Activated T-helper 1 cell treated with anti-CD3 and anti-CD28 coated beads, Interleukin-12 subunit alpha, Interleukin-12 subunit beta, Interleukin-2, Interleukin-4 antibody, amounts not matched to agents 30 ng/mL and 10 ng/mL and 1 ng/mL, durations not matched to agents 14 hours and 24 hours and 36 hours (primary cell): ENCODE results near the gene TMEM167A. TPM values are rescaled to one million over a fixed set of nuclear protein-coding genes. Genes with fewer than 3 reads are reported as not detected.

Source experiments
- DNase-seq: peaks from one replicate; pipeline ENCODE4 v3.0.0; 2021; ENCODE audit warnings: low spot score
- H3K27ac Mint-ChIP-seq: one replicate; pipeline ENCODE4 v1.8.0; 2021; ENCODE audit warnings: mild to moderate bottlenecking, mixed read lengths
- H3K27me3 Mint-ChIP-seq: one replicate; pipeline ENCODE4 v1.8.0; 2022; ENCODE audit warnings: mild to moderate bottlenecking, moderate library complexity, mixed read lengths; ENCODE audit not compliant: insufficient read depth
- H3K36me3 Mint-ChIP-seq: one replicate; pipeline ENCODE4 v1.8.0; 2021; ENCODE audit warnings: low read depth, mixed read lengths
- H3K4me1 Mint-ChIP-seq: one replicate; pipeline ENCODE4 v1.8.0; 2021; ENCODE audit warnings: low read depth, mixed read lengths
- H3K4me3 Mint-ChIP-seq: one replicate; pipeline ENCODE4 v1.8.0; 2021; ENCODE audit warnings: mild to moderate bottlenecking, moderate library complexity, mixed read lengths
- H3K9me3 Mint-ChIP-seq: one replicate; pipeline ENCODE4 v1.8.0; 2021; ENCODE audit warnings: mixed read lengths
- intact Hi-C: fragments of 100-400 bp; cut with micrococcal nuclease; formaldehyde crosslinking; loops from one replicate; pipeline ENCODE4 v1.15.1; 2024
- total RNA-seq: library from RNA; stranded (reverse); gene quantifications from 2 replicates; pipeline ENCODE4 v1.2.3, GENCODE V29; 2022

Gene TMEM167A
- total RNA-seq, 1 donor from 2014 or later = 84.6 TPM

DNA sequence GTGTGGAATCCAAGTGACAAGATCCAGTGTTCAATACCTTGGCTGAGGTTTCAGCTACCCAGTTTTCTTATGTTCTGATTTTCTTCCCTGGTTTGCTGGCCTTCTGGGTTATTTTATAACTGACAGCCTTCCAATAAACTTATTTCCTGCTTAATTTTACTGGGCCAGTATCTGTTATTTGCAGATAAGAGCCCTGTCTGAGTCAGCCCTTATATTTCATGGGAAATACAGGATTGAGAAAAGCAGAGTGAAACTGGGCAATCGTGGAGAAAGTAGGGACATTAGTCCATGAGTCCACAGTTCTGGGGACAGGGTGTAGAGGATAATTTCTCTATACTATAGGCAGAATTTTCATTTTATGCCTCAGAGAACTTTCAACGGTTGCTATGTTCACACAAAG, 32.3 kb downstream of the TMEM167A start:
- DNase-seq = no peak
- intact Hi-C loops = no loop called here
- Mint-ChIP-seq H3K4me1 (no peaks in the 10 kb centered on the region), H3K36me3 (peaks cover 8% of the 10 kb centered on the region), H3K4me3 (no peak overlapping the region), H3K9me3 (no peaks in the 10 kb centered on the region), H3K27ac (no peak overlapping the region), H3K27me3 (no peaks in the 10 kb centered on the region)

DNA sequence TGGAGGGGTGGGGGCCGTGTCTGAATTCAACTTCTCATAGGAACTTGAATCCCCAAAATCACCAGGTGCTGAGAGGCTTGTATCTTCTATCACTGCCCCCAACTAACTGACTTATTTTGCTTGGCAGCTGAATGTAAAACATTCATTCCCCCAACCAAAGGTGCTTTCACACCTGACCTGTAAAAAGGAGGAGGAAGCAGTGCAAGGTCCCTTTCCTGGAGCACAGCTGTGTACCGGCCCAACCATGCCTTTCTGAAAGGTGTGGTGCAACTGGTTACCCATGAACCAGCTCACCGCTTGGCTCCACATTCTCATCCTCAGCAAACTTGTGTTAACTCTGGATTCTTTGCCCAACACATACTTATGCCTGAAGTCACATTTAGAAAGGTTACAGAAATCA, 34.7 kb downstream of the TMEM167A start:
- no peaks in the 10 kb centered on the region for H3K9me3 Mint-ChIP-seq
- intact Hi-C loops = no loop called here
- DNase-seq = no peak

DNA sequence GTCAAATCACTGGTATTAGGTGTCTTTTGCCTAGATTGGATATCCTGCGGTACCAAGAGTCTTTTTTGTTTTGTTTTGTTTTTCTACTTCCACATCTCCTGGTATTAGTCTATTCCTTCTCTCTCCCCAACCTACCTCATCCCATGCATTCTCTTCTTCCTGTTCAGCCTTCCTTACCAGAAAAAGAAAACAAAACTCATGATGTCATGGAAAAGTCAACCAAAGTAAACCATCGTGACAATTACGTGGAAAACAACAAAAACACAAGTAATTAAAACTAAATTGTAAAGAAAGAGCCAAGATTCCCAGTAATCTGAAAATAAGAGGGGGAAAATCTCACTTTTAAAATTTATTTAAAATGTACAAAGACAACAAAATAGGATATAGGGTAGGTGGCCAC, 38.3 kb downstream of the TMEM167A start:
- H3K4me3 Mint-ChIP-seq = no peak overlapping the region
- intact Hi-C loops = no loop called here
- H3K9me3 Mint-ChIP-seq = no peaks in the 10 kb centered on the region
- no peak overlapping the region for H3K27ac Mint-ChIP-seq
- no peak for DNase-seq
- peaks cover 5% of the 10 kb centered on the region for H3K4me1 Mint-ChIP-seq
- no peaks in the 10 kb centered on the region for H3K27me3 Mint-ChIP-seq
- peaks cover 2% of the 10 kb centered on the region for H3K36me3 Mint-ChIP-seq

More for the DNA sequence above, 34.7 kb downstream of the TMEM167A start:
- Mint-ChIP-seq H3K4me3 (no peak overlapping the region), H3K36me3 (peaks cover 2% of the 10 kb centered on the region), H3K27ac (no peak overlapping the region), H3K27me3 (no peaks in the 10 kb centered on the region), H3K4me1 (peaks cover 5% of the 10 kb centered on the region)

DNA sequence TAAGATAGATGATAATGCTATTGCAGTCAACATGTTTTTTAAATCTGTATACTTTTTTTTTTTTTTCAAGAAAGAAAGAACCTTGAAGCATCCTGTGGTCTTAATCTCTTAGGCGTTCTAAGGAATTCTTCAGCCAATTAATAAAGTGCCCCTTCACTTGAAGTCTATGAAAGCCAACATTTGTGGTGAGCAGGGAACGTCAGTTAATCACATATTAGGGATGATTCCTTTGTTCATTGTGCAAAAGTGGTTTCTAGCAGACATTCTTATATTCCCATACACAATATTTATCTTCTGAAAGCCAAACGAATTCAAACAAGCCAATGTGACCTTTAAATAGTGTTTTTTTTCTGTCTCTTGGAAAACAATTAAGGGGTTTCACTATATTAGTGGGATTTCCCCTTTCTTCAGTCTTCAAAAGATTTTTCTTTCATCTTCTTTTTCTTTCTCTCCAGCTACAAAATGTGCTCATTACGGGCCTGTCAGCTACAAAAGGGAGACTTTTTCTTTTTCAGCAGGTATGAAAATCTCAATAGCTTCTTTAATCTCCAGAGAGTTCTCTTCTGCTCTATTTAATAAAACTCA, 40.1 kb downstream of the TMEM167A start:
- no peaks in the 10 kb centered on the region for H3K36me3 Mint-ChIP-seq
- no peaks in the 10 kb centered on the region for H3K9me3 Mint-ChIP-seq
- H3K27me3 Mint-ChIP-seq = no peaks in the 10 kb centered on the region
- H3K27ac Mint-ChIP-seq = no peak overlapping the region
- peaks cover 5% of the 10 kb centered on the region for H3K4me1 Mint-ChIP-seq
- H3K4me3 Mint-ChIP-seq = no peak overlapping the region
- intact Hi-C loops = no loop called here
- no peak for DNase-seq

DNA sequence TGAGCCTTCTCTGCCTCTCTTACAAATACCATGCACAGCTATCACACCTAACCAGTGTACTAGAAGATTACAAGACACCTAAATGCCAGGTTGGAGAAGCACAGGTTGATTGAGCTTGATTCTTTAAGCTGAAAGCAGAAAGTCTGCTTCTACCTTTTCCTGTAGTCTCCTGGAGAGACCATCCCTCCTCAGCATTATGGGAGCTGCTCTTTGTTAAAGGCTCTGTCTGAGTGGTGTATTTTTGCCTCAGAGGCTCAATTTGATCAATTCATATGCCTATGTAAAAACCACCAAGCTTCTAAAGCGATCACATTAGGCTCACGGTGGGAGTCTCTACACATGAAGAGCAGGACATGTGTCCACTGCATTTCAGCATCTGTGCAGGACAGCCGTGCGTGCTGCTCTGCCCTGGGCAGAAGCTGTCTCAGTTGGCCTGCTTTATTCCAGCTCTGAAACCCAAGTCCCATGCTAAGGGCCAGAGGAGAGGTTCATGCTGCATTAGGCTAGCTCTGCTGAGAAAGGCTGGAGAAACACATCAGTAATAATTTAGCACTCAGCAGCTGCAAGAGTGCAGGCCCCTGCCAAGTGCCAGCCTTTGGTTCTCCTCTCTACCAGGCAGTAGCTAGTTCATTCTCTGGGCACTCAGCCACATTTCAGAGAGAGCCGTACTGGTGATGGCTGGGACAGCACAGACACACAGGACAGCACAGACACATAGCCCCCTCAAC, 41.7 kb downstream of the TMEM167A start:
- no peaks in the 10 kb centered on the region for H3K9me3 Mint-ChIP-seq
- DNase-seq = no peak
- no peaks in the 10 kb centered on the region for H3K27me3 Mint-ChIP-seq
- no peak overlapping the region for H3K27ac Mint-ChIP-seq
- peaks cover 5% of the 10 kb centered on the region for H3K4me1 Mint-ChIP-seq
- intact Hi-C loops = no loop called here
- no peak overlapping the region for H3K4me3 Mint-ChIP-seq
- H3K36me3 Mint-ChIP-seq = no peaks in the 10 kb centered on the region

DNA sequence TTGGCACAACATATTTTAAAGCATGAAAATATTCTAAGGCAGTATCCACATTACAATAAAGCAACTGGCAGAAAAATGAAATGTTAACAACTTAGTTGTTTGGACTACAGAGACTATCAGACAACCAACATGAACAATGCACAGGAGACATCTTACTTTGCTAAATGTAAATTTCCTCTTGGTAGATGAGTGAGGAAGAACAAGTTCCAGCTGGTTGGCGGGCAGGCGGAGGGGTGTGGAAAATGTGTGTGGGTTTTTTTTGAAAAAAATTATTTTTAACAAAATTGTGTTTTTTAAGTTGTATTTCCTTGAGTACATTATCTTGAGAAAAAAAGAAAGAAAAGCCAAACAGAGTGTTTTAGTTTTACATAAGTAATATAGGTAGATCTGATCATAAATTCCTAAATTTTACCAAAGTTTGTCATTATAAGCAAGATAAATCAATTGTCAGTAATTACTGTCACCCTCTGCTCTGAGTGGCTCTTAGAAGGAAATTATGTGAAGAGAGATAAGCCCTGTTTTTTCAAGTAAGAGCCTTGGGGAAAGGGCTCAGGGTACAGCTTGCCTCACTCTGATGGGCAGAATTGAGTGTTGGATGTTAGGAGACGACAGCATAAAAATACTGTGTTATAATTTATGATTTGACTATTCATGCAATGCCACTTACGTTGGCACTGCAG, 42.5 kb downstream of the TMEM167A start:
- H3K9me3 Mint-ChIP-seq = no peaks in the 10 kb centered on the region
- no peak overlapping the region for H3K4me3 Mint-ChIP-seq
- H3K36me3 Mint-ChIP-seq = no peaks in the 10 kb centered on the region
- intact Hi-C loops = no loop called here
- peaks cover 5% of the 10 kb centered on the region for H3K4me1 Mint-ChIP-seq
- no peak overlapping the region for H3K27ac Mint-ChIP-seq
- no peaks in the 10 kb centered on the region for H3K27me3 Mint-ChIP-seq
- no peak for DNase-seq

DNA sequence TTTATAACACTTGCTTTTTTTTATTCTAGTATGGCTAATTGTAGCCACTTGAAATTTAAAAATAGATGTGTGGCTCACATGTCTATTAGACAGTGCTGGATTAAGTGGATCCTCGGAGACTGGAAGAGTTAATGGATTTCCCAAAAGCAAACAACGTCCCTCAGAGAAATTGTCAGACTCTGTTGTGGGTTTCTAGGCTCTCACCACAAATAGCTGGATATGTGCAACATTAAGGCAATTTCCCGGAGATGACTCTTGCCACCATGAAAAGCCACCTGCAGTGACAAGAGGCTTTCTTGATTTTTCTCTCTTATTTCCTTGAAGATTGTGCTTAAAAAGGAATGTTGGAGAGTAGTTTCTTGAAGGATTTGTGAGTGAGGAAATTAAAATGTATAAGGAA, 43.2 kb downstream of the TMEM167A start:
- no peak overlapping the region for H3K4me3 Mint-ChIP-seq

DNA sequence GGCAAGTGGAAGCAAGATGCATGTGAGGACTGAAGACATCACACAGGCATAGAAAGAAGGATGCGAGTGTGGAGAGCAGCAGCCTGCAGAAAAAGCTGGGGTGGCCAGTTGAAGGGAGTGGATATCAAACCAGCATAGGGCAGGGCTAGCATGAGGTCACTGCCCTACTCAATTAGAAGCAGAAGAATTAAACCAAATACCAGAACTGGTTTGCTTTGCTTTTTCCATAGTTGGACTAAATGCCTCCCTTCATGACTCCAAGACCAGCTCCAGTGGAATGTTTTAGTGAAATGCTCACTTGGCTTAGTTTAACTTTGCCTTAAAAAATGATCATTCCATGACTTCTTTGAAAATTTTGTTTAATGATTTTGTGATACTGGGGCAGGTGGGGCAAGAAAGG, 45.8 kb downstream of the TMEM167A start:
- Mint-ChIP-seq H3K4me1 (no peaks in the 10 kb centered on the region), H3K9me3 (no peaks in the 10 kb centered on the region), H3K27ac (no peak overlapping the region), H3K36me3 (no peaks in the 10 kb centered on the region), H3K27me3 (no peaks in the 10 kb centered on the region), H3K4me3 (no peak overlapping the region)
- DNase-seq = no peak
- intact Hi-C loops = no loop called here

More for the DNA sequence above, 43.2 kb downstream of the TMEM167A start:
- DNase-seq = no peak
- Mint-ChIP-seq H3K36me3 (no peaks in the 10 kb centered on the region), H3K9me3 (no peaks in the 10 kb centered on the region), H3K4me1 (peaks cover 4% of the 10 kb centered on the region), H3K27me3 (no peaks in the 10 kb centered on the region), H3K27ac (no peak overlapping the region)
- intact Hi-C loops = no loop called here

DNA sequence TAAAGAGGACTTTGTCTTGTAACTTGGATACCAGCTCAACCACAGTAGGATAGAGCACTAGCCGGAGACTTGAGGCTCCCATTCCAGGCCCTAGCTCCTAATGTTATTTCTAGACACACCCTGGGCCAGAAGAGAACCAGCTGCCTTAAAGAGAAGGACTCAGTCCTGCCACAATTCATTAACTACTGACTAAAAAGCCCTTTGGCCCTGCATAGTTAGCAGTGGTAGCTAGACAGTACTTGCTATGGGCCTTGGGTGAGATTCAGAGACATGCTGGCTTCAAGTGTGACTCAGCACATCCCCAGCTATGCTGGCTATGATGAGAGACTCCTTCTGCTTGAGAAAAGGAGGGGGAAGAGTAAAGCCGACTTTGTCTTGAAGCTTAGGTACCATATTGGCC, 47.3 kb downstream of the TMEM167A start:
- no peak overlapping the region for H3K27ac Mint-ChIP-seq
- no peaks in the 10 kb centered on the region for H3K9me3 Mint-ChIP-seq
- no peak for DNase-seq
- H3K27me3 Mint-ChIP-seq = no peaks in the 10 kb centered on the region
- intact Hi-C loops = no loop called here
- no peaks in the 10 kb centered on the region for H3K36me3 Mint-ChIP-seq
- H3K4me1 Mint-ChIP-seq = no peaks in the 10 kb centered on the region
- H3K4me3 Mint-ChIP-seq = no peak overlapping the region

DNA sequence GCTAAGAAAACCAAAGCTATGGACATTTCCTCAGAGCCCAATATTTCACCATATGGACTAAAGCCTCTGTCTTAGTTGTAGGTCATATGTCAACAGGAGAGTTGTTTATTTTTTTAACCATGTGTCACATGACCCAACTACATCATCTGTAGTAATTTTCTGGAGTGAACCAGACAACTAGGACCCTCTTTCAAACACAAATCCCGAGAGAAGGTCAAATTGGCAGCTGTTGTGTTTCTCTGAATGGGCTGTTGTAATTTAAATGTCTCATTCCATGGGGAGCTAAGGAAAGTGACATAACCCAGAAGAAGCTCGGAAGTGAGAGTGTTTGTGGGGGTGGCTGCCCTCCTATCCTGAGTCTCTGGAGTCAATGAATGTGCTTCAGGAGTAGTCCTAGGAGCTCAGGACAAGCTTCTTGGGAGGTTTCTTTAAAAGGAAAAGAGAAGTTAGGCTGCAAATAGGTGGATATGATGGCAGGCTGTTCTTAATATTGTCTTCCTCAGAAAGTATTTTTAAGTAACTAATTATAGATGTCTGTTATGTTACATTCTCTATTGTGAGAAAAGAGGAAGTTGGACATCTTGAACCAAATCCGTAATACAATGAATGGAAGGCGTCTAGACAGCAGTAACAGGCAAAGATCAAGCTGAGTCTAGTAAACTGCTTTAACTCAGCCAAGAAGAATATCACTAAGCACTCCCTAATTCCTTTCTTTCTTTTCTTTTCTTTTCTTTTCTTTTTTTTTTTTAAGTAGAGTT, 50.1 kb downstream of the TMEM167A start:
- Mint-ChIP-seq H3K27me3 (no peaks in the 10 kb centered on the region), H3K4me3 (no peak overlapping the region), H3K27ac (no peak overlapping the region), H3K36me3 (no peaks in the 10 kb centered on the region), H3K4me1 (no peaks in the 10 kb centered on the region), H3K9me3 (no peaks in the 10 kb centered on the region)
- intact Hi-C loops = no loop called here
- no peak for DNase-seq

DNA sequence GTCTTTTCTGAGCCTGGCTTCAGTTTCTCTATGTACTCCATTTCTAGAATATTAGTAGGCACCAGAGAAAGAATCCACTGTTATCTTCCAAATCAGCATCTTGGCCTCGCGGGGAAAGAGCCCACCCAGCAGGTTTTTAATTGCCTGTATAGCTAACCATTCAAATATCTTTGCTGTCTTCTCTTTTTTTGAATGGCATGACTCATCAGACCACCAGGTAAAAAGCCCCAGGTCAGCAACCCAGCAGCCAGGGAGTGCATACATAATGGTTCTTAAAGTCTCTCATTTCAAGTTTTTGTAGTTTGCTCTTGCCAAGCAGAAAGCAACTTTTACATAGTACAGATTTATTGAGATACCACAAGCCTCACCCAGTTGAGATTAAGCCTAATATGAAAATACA, 50.7 kb downstream of the TMEM167A start:
- Mint-ChIP-seq H3K4me1 (no peaks in the 10 kb centered on the region), H3K27ac (no peak overlapping the region), H3K9me3 (no peaks in the 10 kb centered on the region), H3K4me3 (no peak overlapping the region), H3K27me3 (no peaks in the 10 kb centered on the region), H3K36me3 (no peaks in the 10 kb centered on the region)
- no peak for DNase-seq
- intact Hi-C loops = no loop called here

DNA sequence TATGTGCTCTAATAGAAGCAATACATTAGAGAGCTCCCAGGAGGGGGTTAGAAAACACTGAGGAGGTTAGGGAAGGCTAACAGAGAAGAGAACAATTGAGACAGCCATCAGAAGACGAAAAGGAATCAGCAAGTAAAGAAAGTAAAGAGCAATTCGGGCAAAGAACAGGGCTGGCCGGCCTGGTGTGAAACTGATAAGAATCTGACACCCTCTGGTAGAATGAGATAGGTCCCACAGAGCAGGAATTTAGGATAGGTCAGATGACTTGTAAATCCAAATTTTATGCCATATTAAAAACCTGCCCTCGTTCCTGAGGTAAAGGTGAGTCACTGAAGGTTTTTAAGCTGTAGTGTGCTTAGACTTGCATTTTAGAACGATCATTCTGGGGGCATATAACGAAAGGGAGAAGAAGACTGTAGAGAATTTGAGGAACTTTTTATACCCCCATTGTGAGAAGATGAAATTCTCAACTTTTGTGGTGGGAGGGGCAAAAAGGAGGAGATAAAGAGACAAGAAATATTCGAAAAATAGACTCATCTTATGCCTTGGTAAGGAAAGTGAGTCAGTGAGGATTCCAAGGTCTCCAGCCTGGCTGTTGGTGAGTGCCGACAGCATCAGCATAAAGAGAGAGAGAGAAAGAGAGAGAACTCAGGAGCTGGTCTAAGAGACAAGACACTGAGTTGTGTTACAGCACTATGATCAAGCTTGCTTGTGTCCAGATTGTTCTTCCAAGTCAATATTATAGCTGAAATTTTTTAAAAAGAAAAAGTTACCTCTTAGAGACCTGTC, 51.3 kb downstream of the TMEM167A start:
- no peaks in the 10 kb centered on the region for H3K27me3 Mint-ChIP-seq
- intact Hi-C loops = no loop called here

More for the DNA sequence above, 51.3 kb downstream of the TMEM167A start:
- H3K27ac Mint-ChIP-seq = no peak overlapping the region
- no peaks in the 10 kb centered on the region for H3K36me3 Mint-ChIP-seq
- no peak for DNase-seq
- no peaks in the 10 kb centered on the region for H3K4me1 Mint-ChIP-seq
- no peaks in the 10 kb centered on the region for H3K9me3 Mint-ChIP-seq
- H3K4me3 Mint-ChIP-seq = no peak overlapping the region
